NCI-H1694 (cell line): ENCODE measurements around the gene PCNP.
A peak's percentile ranks its signal among the peaks of the same experiment; 100 is the strongest.
"Not testable (repeated sequence)": the region's sequence is repeated elsewhere in the genome, so short reads cannot be mapped to it uniquely, and the experiment has no call there.

ENCODE experiments used
- DNase-seq: peaks from one replicate; lab custom pipeline; 2025; lab: John Stamatoyannopoulos, UW

PCNP gene

GRCh38 chr3:101633186-101633585 lies 59.2 kb downstream of the PCNP start:
- no peak for DNase-seq

- DNase-seq = no peak
Observed at GRCh38 chr3:101634591-101635196, 60.7 kb downstream of the PCNP start.

DNA sequence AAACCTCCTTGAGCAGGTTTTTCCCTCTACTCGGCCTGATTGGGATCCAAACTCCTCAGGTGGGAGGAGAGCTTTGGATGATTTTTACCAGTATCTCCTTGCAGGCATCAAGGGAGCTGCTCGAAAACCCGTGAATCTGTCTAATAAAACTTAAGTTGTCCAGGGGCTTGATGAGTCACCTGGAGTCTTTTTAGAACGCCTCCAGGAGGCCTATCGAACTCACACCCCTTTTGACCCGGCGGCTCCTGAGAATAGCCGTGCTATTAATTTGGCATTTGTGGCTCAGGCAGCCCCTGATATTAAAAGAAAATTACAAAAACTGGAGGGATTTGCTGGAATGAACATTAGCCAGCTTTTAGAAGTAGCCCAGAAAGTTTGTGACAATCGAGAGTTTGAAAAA lies 61.4 kb downstream of the PCNP start:
- DNase-seq = no peak

GRCh38 chr3:101635954-101636798 lies 62.2 kb downstream of the PCNP start:
- DNase-seq = peak; percentile 73

- no peak for DNase-seq
Observed at GRCh38 chr3:101637451-101637850, 63.5 kb downstream of the PCNP start.

- no peak for DNase-seq
Observed at GRCh38 chr3:101638261-101638745, 64.3 kb downstream of the PCNP start.

DNA sequence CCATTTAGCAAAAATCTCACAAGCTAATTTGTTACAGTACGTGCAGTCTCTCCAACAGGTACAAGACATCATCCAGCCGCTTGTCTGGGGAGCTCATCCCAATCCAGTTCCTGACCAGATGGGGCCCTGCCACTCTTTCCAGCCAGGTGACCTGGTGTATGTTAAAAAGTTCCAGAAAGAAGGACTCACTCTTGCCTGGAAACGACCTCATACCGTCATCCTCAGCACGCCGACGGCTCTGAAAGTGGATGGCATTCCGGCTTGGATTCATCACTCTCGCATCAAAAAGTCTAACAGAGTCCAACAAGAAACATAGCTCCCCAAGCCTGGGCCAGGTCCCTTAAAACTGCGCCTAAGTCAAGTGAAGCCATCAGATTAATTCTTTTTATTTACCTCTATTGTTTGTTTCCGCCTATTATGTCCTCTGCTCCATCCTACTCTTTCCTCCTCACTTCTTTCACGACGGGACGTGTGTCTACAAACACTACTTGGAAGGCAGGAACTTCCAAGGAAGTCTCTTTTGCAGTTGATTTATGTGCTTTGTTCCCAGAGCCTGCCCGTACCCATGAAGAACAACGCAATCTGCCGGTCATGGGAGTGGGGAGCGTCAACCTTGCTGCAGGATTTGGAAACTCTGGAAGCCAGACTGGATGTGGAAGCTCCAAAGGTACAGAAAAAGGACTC lies 65.4 kb downstream of the PCNP start:
- DNase-seq = no peak

DNA sequence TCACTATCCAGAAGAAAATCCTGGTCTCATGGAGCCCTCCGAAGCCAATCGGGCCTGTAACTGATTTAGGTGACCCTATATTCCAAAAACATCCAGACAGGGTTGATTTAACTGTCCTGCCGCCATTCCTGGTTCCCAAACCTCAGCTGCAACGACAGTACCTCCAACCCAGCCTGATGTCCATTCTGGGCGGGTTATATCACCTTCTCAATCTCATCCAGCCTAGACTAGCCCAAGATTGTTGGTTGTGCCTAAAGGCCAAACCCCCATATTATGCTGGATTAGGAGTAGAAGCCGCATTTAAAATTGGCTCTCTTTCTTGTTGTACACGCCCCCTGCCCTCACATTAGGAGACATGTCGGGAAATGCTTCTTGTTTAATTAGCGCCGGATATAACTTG lies 66.3 kb downstream of the PCNP start:
- DNase-seq = no peak

- not testable (repeated sequence) for DNase-seq
Observed at GRCh38 chr3:101641397-101642115, 67.6 kb downstream of the PCNP start.

DNA sequence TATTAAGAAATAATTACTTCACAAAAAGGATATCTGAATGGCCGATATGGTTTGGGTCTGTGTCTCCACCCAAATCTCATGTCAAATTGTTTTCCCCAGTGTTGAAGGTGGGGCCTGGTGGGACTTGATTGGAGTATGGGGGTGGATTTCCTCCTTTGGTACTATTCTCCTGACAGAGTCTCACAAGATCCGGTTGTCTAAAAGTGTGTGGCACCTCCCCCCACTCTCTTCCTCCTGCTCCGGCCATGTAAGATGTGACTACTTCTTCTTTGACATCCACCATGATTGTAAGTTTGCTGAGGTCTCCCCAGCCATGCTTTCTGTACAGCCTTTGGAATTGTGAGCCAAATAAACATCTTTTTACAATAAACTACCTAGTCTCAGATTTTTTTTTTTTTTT lies 68.5 kb downstream of the PCNP start:
- DNase-seq = no peak

- DNase-seq = no peak
Observed at GRCh38 chr3:101643009-101643844, 69.2 kb downstream of the PCNP start.
